Measurements from ENCODE around the gene TSPAN17.

Gene TSPAN17

GRCh38 chr5:176682016-176682531 is 34.8 kb downstream of the TSPAN17 start:
- no peak overlapping the region for H3K4me3 ChIP-seq (ENCODE audit: low read depth, low read length)
- DNase-seq (ENCODE audit: low read depth, low spot score), result no peak
- no peak for TF ChIP-seq CTCF (IDR thresholded peaks at IDR 0.05; ENCODE audit: low read depth, low read length)
- in situ Hi-C loops (cut with HindIII; ENCODE audit: low sequenced_read_pairs), result no loop called here

GRCh38 chr5:176685010-176685409 is 37.7 kb downstream of the TSPAN17 start:
- in situ Hi-C loops (cut with HindIII; ENCODE audit: low sequenced_read_pairs), result no loop called here
- no peak for TF ChIP-seq CTCF (IDR thresholded peaks at IDR 0.05; ENCODE audit: low read depth, low read length)
- no peak for DNase-seq (ENCODE audit: low read depth, low spot score)
- no peak overlapping the region for H3K4me3 ChIP-seq (ENCODE audit: low read depth, low read length)

GRCh38 chr5:176687247-176687646 is 40.0 kb downstream of the TSPAN17 start:
- no peak for DNase-seq (ENCODE audit: low read depth, low spot score)
- in situ Hi-C loops (cut with HindIII; ENCODE audit: low sequenced_read_pairs), result no loop called here
- no peak for TF ChIP-seq CTCF (IDR thresholded peaks at IDR 0.05; ENCODE audit: low read depth, low read length)
- no peak overlapping the region for H3K4me3 ChIP-seq (ENCODE audit: low read depth, low read length)

GRCh38 chr5:176687881-176688280 is 40.6 kb downstream of the TSPAN17 start:
- H3K4me3 ChIP-seq (ENCODE audit: low read depth, low read length), result no peak overlapping the region
- no peak for TF ChIP-seq CTCF (IDR thresholded peaks at IDR 0.05; ENCODE audit: low read depth, low read length)
- in situ Hi-C loops (cut with HindIII; ENCODE audit: low sequenced_read_pairs), result no loop called here
- DNase-seq (ENCODE audit: low read depth, low spot score), result no peak

GRCh38 chr5:176690911-176691310 is 43.6 kb downstream of the TSPAN17 start:
- in situ Hi-C loops (cut with HindIII; ENCODE audit: low sequenced_read_pairs), result no loop called here

GRCh38 chr5:176691524-176691923 is 44.2 kb downstream of the TSPAN17 start:
- H3K4me3 ChIP-seq (ENCODE audit: low read depth, low read length), result no peak overlapping the region
- in situ Hi-C loops (cut with HindIII; ENCODE audit: low sequenced_read_pairs), result no loop called here
- TF ChIP-seq CTCF (IDR thresholded peaks at IDR 0.05; ENCODE audit: low read depth, low read length), result no peak
- DNase-seq (ENCODE audit: low read depth, low spot score), result no peak

More at GRCh38 chr5:176690911-176691310, 43.6 kb downstream of the TSPAN17 start:
- TF ChIP-seq CTCF (IDR thresholded peaks at IDR 0.05; ENCODE audit: low read depth, low read length), result no peak
- no peak for DNase-seq (ENCODE audit: low read depth, low spot score)
- H3K4me3 ChIP-seq (ENCODE audit: low read depth, low read length), result no peak overlapping the region

- no peak for TF ChIP-seq CTCF (IDR thresholded peaks at IDR 0.05; ENCODE audit: low read depth, low read length)
- in situ Hi-C loops (cut with HindIII; ENCODE audit: low sequenced_read_pairs), result no loop called here
- DNase-seq (ENCODE audit: low read depth, low spot score), result no peak
- H3K4me3 ChIP-seq (ENCODE audit: low read depth, low read length), result no peak overlapping the region
These were observed 45.0 kb downstream of the TSPAN17 start for GRCh38 chr5:176692326-176692725.

All from astrocyte of the spinal cord (primary cell).